GM21723 (cell line): ENCODE measurements around the gene ADGB.
"Not testable (repeated sequence)": the region's sequence is repeated elsewhere in the genome, so short reads cannot be mapped to it uniquely, and the experiment has no call there.

ENCODE experiments used
- ATAC-seq: cut with Tn5 transposase; IDR thresholded peaks from one replicate; pipeline ENCODE4 v1.9.1; 2021; ENCODE audit warnings: mild to moderate bottlenecking, moderate library complexity; ENCODE audit not compliant: unreplicated experiment

Gene ADGB

GRCh38 chr6:146814148-146814750, 215.5 kb downstream of the ADGB start:
- no peak for ATAC-seq

- ATAC-seq: not testable (repeated sequence)
Measured at GRCh38 chr6:146815511-146816462, 217.0 kb downstream of the ADGB start.

GRCh38 chr6:146819596-146820320, 221.0 kb downstream of the ADGB start:
- ATAC-seq: no peak

DNA sequence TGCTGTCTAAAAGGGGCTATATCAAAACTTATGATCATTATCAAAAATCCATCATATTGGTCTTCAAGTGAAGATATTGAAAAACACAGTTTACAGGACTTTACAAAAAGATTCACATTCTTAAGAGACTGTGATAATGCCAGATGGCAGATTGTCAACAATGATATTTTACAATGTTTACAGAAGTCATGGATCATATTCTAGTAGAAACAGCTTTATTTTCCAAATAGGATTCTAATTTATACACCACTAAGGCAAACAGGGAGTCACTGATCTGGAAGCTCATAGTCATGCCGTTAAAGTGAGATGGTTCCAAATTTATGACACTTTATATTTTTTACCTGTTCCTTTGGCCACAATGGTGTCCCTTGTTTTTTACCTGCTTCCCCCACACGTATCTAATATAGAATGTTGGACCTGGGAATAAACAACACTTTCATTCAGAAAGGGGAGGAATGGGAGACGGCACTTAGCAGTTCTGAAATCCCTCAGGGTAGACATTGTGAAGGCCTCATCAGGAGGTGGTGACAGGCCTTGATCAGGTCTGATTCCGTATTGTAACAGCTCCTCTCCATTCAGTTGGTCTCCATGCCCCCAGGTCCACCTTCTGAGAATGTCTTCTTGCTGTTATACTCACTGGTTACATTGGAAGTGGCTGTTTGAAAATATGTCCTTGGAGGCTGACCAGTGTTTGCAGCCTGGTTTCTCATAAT, 228.6 kb downstream of the ADGB start:
- no peak for ATAC-seq

DNA sequence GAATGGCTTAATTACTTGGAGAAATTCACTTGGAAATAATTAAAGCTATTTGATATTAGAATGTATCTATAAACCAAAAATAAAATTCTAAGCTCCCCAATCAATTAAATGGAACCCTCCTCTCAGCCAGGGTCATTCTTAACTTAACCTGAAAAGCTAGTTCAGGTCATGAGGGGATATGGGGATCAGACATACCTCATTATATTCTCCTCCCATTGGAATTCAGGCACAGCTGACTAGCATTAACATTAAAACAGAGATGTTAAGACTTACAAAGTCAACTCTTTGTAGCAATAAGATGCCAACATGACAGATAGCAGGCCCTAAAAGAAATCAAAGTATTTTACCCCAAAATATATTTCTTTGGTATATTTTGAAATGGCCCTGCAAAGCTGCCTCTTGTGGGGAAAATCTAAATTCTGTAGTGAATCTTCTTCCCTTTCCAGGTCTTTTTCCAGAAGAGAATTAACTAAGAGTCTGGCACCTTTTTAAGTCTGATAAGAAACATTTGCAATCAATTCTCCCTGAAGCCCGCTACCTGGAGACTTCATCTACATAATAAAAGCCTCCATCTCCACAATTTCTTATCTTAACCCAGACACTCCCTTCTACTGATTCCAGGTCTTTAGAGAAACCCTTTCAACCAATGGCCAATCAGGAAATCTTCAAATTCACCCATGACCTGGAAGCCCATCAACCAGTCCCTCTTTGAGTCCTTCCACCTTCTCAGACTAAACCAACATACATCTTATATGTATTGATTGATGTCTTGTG, 231.2 kb downstream of the ADGB start:
- no peak for ATAC-seq

- no peak for ATAC-seq
Measured at GRCh38 chr6:146833157-146833556, 234.4 kb downstream of the ADGB start.

- ATAC-seq: no peak
Measured at GRCh38 chr6:146840216-146840615, 241.4 kb downstream of the ADGB start.

GRCh38 chr6:146840641-146841040, 241.9 kb downstream of the ADGB start:
- no peak for ATAC-seq

DNA sequence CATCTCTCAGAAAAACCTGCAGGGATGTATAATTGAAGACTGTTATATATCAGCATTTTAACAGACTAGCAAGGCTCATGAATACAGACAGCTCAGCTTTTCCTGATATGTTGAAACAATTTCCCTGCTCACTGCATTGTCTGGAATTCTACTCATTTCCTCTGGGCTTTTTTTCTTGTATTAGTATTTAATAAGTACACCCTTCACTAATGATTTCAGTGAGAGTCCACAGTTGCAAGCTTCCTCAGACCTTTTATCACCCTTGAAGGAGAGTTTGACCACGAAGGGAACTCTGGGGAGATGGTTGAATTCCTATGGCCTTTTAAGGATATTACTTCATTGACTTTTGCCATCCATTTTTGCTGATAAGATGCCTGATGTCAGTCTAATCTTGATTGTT, 248.7 kb downstream of the ADGB start:
- no peak for ATAC-seq

GRCh38 chr6:146850238-146850896, 251.6 kb downstream of the ADGB start:
- ATAC-seq: peak; percentile 62

DNA sequence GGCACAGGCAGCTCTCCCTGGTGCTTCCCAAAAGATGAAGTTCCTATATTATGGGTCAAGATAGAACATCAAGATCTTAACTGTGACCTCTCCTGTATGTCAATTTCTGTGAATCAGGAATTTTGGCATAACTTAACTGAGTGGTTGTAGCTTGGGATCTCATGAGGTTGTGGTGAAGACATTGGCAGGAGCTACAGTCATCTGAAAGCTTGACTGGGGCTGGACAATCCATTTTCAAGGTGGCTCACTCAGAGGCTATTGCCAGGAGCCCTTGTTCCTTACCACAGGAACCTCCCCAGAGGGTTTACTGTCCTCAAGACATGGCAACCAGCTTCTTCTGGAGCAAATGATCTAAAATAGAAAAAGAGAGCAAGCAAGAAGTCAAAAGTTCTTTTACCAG, 252.2 kb downstream of the ADGB start:
- ATAC-seq: no peak

DNA sequence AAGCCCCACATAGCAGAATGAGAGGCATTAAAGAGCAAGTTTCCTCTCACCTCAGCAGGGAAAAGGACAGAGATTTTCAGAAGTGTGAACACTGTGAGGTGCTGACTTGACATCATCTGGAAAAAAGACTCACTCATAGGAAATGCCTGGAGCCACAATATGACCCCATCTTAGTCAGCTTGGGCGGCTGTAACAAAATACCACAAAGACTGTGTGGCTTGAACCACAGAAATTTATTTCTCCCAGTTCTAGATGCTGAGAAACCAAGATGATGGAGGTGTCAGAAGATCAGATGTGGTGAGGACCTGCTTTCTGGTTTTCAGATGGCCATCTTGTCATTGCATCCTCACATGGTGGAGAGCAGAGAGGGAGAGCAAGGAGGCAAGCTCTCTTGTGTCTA, 253.1 kb downstream of the ADGB start:
- ATAC-seq: no peak

DNA sequence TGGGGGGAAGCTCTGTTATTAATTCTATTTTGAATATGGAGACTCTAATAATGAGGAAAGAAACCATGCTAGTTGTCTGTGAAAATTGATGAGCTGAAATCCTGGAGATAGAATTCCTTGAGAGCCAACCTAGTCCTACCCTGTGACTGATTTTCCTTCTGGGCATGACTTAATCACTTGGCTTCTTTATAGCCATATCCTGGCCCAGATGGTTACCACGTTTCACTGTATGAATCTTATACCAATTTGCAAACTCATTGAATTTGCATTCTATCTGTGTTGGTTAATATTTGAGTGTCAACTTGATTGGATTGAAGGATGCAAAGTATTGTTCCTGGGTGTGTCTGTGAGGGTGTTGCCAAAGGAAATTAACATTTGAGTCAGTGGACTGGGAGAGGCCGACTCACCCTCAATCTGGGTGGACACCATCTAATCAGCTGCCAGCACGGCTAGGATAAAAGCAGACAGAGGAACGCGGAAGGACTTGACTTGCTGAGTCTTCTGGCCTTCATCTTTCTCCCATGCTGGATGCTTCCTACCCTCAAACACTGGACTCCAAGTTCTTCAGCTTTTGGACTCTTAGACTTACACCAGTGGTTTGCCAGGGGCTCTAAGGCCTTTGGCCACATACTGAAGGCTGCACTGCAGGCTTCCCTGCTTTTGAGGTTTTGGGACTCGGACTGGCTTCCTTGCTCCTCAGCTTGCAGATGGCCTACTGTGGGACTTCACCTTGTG, 255.9 kb downstream of the ADGB start:
- not testable (repeated sequence) for ATAC-seq

DNA sequence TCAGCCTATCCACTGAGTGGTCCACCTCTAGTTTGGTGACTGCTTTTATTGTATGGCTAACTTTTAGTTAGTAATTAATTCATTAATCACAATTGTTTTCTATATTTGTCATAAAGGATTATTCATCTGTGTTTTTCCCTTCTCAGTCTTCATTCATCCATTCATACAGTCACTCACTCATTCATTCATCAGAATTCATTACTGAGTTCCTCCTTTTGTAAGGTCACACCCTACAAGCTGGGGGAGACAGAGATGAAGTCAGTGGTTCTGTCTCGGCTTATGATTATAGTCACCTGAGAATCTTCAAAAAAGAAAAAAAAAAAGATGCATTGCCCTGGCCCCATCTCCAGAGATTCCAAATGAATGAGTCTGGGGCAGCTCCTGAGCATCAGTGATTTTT, 257.1 kb downstream of the ADGB start:
- ATAC-seq: no peak

DNA sequence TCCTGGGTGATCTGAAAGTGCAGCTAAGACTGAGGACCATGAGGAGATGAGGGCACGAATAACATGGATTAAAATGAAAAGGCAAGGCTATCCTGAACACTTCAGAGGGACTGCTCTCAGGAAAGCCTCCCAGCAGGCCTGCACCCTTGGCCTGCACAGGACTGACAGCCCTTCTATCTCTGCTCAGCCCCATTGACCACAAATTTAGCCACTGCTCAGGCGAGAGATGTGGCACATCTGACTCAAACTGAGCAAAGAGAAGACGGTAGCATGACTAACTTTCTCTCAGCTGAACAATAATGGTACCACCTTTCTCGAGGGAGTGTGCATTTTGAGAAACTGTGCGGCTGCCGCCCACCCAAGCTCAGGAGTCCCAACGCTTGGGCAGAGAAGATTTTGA, 257.5 kb downstream of the ADGB start:
- peak; percentile 50 for ATAC-seq

- ATAC-seq: peak; percentile 95
Measured at GRCh38 chr6:146857180-146857979, 258.6 kb downstream of the ADGB start.

GRCh38 chr6:146857980-146858347, 259.2 kb downstream of the ADGB start:
- ATAC-seq: peak; percentile 24

DNA sequence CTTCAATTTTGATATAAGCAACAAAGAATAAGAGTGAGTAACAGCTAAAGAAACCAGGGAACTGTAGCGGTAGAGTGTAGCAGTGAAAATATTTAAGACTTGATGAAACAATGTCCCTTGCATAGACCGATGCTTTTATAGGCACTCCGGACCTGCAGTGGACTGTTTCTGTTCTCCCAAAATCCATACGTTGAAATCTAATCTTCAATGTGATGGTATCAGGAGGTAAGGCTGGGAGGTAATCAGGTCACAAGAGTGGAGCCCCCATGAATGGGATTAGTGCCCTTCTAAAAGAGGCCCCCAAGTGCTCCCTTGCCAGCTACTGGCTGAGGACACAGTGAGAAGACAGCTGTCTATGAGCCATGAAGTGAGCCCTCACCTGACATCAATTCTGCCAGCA, 260.4 kb downstream of the ADGB start:
- no peak for ATAC-seq
